ENCODE measurements around the gene ZNF841.
A peak's percentile ranks its signal among the peaks of the same experiment; 100 is the strongest.
"Not testable (repeated sequence)": the region's sequence is repeated elsewhere in the genome, so short reads cannot be mapped to it uniquely, and the experiment has no call there.

Gene ZNF841

DNA sequence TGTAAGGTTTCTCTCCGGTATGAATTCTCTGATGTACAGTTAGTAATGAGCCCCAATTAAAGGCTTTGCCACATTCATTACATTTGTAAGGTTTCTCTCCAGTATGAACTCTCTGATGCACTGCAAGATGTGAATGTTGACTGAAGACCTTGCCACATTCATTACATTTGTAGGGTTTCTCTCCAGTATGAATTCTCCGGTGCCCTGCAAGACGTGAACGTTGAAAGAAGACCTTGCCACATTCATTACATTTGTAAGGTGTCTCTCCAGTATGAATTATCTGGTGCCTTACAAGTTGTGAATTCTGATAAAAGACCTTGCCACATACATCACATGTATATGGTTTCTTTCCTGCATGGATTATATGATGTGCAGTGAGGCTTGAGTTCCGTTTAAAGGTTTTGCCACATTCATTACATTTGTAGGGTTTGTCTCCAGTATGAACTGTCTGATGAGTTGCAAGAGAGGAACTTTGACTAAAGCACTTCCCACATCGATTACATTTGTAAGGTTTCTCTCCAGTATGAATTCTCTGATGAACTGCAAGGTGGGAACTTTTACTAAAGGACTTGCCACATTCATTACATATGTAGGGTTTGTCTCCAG lies 29.2 kb downstream of the ZNF841 start:
- DNase-seq (ENCODE audit: low read depth in 2 of 2) = no peak

DNA sequence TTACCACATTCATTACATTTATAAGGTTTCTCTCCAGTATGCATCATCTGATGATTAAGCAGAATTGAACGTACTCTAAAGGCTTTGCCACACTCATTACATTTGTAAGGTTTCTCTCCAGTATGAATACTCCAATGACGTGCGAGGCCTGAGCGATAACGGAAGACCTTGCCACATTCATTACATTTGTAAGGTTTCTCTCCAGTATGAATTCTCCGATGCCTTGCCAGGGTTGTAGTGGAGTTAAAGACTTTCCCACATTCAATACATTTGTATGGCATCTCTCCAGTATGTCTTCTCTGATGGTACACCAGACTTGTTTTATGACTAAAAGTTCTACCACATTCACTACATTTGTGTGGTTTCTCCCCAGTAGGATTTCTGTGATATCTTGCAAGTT lies 30.2 kb downstream of the ZNF841 start:
- no peak for DNase-seq (ENCODE audit: low read depth in 2 of 2)

DNA sequence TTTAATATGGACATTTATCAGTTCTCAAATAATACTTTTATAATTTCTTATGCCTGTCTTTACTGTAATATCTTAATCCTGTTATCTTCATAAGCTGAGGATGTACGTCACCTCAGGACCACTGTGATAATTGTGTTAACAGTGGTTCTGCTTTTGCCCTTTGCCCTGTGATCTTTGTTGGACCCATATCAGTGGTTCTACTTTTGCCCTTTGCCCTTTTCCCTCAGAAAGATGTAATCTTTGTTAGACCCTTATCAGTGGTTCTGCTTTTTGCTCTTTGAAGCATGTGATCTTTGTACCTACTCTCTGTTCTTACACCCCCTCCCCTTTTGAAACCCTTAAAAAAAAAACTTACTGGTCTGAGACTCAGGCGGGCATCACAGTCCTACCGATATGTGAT lies 39.1 kb downstream of the ZNF841 start:
- DNase-seq (ENCODE audit: low read depth in 2 of 2) = not testable (repeated sequence)

DNA sequence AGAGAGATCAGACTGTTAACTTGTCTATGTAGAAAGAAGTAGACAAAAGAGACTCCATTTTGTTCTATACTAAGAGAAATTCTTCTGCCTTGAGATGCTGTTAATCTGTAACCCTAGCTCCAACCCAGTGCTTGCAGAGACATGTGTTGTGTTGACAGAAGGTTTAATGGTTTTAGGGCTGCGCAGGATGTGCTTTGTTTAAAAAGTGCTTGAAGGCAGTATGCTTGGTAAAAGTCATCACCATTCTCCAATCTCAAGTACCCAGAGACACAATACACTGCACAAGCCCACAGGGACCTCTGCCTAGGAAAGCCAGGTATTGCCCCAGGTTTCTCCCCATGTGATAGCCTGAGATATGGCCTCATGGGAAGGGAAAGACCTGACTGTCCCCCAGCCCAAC lies 43.8 kb downstream of the ZNF841 start:
- not testable (repeated sequence) for DNase-seq (ENCODE audit: low read depth in 2 of 2)

DNA sequence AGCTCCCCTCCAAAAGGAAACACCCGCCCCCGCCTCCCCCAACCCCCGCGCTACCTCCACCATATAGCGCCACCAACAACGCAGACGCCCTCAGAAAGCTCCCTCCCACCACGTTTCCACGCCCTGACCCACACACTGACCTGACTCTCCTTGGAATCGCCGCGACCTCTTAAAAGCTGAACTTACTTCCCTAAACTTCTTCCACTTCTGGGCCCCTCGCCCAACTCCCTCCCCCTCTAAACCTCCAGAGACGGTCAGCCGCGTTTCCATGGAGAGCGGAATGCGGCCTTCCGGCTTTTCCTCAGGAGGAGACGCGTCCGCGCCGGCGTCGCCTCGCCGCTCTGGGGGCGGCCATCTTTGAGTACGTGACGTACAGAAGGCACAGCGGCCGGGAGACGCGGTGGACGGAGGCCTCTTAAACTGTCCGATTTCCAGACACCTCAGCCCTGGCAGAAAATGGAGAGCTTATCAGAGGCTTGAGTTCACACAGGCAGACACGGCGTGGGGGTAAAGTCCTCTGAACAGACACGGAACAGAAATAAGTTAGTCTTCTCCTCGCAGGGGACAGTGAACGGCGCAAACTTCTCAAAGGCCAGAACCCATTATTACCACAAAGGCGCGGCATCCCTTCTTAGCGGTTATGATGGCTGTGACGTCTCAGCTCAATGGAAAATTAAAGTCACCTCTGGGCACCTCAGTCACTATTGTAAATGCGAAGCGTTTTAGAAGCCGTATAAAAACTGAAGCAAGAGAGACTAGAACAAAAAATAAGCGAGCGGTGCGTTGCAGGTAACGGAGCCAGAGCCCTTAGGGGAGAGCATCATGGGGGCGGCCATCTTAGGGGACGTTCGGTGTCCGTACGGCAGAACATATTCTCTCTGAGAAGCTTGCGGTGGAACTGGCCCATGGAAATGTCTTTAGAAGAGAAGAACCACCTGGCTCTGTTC lies 46.7 kb downstream of the ZNF841 start, which contains the start of gene ZNF432:
Gene ZNF432 (minus strand): TSS at position 284 of the 947 bp plus-strand sequence. CDS start 1,970 bp downstream, outside the sequence.
- peak; percentile 68 to 71 for DNase-seq (ENCODE audit: low read depth in 2 of 2)

DNA sequence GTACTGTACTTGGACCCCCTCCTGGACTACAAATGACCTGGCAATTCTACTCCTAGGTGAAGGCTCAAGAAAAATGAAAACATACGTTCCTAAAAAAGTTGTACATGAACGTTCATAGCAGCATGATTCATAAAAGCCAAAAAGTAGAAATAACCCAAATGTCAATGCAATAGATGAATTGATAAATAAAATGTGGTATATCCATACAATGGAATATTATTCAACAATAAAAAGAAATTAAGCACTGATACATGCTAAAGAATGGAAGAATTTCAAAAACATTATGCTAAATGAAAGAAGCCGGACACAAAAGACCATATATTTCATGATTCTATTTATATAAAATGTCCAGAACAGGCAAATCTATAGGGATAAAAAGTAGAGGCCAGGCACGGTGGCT lies 56.4 kb downstream of the ZNF841 start:
- no peak for DNase-seq (ENCODE audit: low read depth in 2 of 2)

DNA sequence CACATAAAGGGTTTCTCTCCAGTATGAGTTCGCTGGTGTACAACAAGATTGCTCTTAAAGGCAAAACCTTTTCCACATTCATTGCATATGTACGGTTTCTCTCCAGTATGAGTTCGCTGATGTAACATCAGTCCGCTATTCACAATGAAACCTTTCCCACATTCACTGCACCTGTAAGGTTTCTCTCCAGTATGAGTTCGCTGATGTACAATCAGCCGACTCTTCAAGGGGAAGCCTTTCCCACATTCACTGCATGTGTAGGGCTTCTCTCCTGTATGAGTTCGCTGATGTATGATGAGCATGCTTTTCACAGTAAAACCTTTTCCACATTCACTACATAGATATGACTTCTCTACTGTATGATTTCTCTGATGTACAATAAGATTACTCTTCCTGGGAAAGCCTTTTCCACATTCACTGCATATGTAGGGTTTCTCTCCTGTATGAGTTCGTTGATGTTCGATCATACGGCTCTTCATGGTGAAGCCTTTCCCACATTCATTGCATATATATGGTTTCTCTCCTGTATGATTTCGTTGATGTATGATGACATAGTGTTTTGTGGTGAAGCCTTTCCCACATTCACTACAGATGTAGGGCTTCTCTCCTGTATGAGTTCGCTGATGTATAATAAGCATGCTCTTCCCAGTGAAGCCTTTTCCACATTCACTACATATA lies 61.4 kb downstream of the ZNF841 start:
- no peak for DNase-seq (ENCODE audit: low read depth in 2 of 2)

DNA sequence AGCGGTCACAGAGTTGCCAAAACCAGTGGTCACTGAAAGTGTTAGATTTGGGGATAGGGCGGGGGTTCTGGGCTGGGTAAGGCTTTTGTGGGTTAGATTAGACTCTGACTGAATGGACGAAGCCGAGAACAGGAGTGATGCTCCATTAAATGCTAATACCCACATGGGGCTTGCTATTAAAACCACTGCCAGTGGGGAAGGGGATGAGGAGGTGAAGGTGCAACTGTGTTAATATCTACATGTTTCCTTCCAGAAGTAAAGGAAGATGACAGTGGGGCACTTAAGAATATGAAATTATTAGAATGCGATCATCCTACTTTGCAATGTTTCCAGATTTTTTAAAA lies 66.8 kb downstream of the ZNF841 start:
- no peak for DNase-seq (ENCODE audit: low read depth in 2 of 2)

DNA sequence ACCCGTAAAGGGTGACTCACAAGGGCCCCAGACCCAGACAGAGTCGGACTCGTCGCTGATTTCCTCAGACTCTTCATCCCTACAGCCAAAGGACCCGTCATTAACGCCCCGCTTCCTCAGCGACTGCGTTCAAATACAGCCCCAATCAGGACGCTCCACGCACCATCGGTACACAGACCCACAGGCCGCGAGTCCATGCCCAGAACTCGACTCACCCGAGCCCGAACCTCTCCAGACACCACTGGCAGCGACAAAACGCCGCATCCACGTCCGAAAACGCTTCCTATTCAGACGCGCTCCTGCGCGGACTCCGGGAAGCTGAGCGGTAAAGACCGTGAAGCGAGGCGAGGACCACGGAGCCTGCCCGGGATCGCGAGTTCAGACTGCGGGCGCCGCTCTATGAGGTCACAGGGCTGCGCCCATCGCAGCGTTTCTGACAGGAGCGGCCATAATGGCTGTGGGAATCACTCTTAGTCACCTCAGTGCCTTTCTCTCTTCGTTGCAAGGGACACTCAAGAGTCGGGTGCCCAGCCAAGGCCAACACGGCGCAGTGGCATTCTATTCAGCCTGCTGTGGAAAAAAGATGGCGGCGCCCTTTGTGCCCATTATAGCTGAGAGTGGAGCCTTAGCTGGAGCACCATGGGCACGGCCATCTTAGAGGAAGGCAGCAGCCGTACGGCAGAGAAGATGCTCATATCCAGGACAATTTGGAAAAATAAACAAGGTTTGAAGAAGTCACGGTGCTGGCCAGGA lies 67.4 kb downstream of the ZNF841 start, which contains the start of gene ZNF614:
Gene ZNF614 (minus strand): TSS at position 353 of the 753 bp plus-strand sequence. CDS start 2,634 bp downstream, outside the sequence.
- peak; percentile 68 to 78 for DNase-seq (ENCODE audit: low read depth in 2 of 2)

DNA sequence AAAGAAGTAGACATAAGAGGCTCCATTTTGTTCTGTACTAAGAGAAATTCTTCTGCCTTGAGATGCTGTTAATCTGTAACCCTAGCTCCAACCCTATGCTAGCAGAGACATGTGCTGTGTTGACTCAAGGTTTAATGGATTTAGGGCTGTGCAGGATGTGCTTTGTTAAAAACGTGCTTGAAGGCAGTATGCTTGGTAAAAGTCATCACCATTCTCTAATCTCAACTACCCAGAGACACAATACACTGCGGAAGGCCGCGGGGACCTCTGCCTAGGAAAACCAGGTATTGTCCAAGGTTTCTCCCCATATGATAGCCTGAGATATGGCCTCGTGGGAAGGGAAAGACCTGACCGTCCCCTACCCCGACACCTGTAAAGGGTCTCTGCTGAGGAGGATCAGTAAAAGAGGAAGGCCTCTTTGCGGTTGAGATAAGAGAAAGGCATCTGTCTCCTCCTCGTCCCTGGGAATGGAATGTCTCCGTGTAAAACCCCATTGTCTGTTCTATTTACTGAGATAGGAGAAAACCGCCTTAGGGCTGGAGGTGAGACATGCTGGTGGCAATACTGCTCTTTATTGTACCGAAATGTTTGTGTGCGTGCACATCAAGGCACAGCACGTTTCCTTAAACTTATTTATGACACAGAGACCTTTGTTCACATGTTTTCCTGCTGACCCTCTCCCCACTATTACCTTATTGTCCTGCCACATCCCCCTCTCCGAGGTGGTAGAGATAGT lies 69.1 kb downstream of the ZNF841 start:
- not testable (repeated sequence) for DNase-seq (ENCODE audit: low read depth in 2 of 2)

DNA sequence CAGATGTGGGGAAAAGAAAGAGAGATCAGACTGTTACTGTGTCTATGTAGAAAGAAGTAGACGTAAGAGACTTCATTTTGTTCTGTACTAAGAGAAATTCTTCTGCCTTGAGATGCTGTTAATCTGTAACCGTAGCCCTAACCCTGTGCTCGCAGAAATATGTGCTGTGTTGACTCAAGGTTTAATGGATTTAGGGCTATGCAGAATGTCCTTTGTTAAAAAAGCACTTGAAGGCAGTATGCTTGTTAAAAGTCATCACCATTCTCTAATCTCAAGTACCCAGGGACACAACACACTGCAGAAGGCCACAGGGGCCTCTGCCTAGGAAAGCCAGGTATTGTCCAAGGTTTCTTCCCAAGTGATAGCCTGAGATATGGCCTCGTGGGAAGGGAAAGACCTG lies 71.1 kb downstream of the ZNF841 start:
- not testable (repeated sequence) for DNase-seq (ENCODE audit: low read depth in 2 of 2)

DNA sequence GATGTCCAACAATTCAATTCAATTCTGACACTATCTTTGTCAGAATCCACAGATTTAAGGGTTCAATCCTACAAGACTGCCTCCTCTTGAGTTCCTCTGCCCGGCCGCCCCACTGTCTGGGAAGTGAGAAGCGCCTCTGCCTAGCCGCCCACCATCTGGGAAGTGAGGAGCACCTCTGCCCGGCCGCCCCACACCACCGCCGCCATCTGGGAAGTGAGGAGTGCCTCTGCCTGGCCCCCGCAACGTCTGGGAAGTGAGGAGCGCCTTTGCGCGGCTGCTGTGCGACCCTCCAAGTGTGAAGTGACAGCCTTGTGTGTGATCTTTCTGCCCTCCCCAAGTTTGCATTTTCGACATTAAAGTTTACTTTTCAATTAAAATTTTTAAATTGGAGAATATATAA lies 73.4 kb downstream of the ZNF841 start:
- DNase-seq (ENCODE audit: low read depth in 2 of 2) = no peak

DNA sequence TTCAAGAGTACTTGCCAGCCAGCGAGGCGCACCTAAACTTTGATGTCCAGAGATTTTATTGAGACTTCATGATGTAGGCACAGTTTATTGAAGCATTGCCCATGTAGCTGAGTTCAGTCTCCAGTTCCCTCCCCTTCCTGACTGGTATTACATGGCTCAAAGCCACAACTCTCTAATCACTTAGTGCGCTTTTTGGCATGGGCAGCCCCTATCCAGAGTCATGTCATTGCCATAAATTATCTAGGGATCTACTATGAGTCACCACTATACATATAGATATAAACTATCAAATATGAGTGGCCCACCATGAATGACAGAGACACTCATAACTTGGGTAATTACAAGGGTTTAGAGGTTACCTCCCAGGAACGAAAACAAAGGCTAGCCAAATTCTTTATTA lies 75.1 kb downstream of the ZNF841 start:
- no peak for DNase-seq (ENCODE audit: low read depth in 2 of 2)

Data from stimulated activated CD4-positive, alpha-beta T cell treated with anti-CD3 and anti-CD28 coated beads, Interleukin-1b, Interleukin-23, amount 100 ng/mL, for 4 hours (primary cell).